ENCODE measurements around the gene PHKA1.
"Not testable (repeated sequence)": the region's sequence is repeated elsewhere in the genome, so short reads cannot be mapped to it uniquely, and the experiment has no call there.

The PHKA1 gene

DNA sequence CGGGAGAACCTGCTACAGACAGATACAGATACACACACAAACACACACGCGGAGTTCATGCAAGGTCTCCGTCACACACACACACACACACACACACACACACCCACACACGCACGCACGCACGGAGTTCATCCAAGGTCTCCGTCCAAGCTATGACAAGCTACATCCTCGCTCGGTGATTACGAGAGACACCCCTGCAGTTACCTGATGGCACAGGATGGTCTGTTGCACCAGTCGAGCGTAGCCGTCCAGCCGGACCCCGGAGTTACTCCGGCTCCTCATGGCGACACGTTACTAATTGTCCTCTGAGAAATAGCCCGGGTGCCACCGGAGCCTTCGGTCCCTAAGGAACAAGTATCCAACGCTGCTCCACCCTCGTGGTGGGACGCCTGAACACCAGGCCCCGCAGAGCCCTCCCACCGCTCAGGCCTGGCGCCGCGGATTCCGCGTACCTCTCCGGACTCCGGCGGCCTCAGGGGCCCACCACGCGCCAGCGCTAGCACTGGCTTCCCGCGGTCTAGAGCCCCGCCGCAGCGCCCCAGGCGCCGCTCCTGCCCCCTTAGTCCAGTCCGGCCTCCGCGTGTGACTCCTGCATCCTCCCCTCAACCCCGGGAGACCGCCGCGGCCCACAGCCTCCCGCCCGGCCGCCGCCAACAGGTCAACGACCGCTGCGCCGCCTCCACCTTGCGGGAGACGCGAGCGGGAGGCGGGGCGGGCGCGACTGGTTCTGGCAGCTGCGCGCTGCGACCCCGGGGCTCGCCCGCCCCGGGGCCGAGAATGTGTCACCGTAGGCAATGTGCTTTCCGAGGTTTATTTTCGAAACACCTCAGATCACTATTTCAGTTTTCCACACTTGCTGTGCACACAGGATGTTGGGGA lies at the start of gene PHKA1:
Gene PHKA1 (minus strand): TSS at position 708 of the 879 bp plus-strand sequence. CDS start 426 bp downstream, at position 282.
- not testable (repeated sequence) for DNase-seq (ENCODE audit: low read depth)

DNA sequence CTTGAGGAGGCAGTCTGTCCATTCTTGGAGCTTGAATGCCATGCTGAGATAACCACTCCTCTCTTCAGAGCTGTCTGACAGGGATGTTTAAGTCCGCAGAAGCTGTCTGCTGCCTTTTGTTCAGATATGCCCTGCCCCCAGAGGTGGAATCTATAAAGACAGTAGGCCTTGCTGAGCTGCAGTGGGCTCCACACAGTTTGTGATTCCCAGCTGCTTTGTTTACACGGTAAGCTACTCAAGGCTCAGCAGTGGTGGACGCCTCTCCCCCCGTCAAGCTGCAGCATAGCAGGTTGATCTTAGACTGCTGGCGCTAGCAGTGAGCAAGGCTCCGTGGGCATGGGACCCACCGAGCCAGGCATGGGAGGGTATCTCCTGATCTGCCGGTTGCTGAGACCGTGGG lies 46.3 kb upstream of the PHKA1 start:
- DNase-seq (ENCODE audit: low read depth): not testable (repeated sequence)

DNA sequence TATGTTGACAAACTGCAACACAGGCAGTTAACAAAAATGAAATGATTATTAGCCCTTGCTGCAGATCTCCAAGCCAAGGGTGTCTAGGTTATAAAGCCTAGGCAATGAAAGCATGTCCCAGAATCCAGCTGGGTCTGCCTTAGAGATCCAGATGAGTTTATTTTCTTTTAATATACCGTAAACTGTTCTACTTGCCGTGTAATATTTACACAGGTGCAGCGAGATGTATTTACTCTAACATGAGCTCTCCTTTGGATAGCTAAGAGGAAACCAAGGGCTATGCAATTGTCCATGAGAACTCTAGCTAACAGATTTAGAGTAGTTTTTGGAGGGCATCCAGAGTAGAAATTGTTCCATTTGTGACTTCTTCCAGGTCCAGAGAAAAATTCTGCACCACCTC lies 34.4 kb upstream of the PHKA1 start:
- not testable (repeated sequence) for DNase-seq (ENCODE audit: low read depth)

DNA sequence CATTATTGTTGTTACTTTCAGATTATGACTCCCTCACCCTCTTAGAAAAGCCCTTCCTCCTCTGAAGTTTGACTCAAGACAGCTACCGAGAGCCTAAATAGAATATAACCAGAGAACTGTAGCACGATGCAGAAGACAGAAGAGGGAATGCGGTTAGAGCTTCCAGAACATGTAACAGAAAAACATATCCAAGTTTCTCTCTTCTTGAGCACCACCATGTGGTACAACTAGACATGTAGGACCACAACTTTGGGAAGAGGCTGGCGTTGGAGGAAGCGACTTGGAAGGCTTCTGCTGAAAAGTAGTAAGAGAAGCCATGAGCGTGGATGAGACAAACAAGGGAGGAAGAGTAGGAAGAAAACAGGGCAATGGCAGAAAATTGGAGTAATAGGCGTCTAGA lies 31.4 kb upstream of the PHKA1 start:
- not testable (repeated sequence) for DNase-seq (ENCODE audit: low read depth)

DNA sequence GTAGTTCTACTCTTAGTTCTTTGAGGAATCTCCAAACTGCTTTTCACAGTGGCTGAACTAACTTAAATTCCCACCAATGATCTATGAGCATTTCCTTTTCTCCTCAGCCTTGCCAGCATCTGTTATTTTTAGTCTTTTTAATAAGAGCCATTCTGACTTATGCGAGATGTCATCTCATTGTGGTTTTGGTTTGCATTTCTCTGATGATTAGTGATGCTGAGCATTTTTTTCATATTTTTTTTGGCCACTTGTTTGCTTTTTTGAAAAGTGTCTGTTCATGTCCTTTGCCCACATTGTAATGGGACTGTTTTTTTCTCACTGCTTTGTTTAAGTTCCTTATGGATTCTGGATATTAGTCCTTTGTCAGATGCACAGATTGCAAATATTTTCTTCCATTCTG lies 21.5 kb upstream of the PHKA1 start:
- no peak for DNase-seq (ENCODE audit: low read depth)

DNA sequence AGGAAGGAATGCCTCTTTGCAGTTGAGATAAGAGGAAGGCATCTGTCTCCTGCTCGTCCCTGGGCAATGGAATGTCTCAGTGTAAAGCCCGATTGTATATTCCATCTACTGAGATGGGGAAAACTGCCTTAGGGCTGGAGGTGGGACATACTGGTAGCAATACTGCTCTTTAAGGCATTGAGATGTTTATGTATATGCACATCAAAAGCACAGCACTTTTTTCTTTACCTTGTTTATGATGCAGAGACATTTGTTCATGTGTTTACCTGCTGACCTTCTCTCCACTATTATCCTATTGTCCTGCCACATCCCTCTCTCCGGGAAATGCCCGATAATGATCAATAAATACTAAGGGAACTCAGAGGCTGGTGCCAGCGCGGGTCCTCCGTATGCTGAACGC lies 19.5 kb upstream of the PHKA1 start:
- not testable (repeated sequence) for DNase-seq (ENCODE audit: low read depth)

DNA sequence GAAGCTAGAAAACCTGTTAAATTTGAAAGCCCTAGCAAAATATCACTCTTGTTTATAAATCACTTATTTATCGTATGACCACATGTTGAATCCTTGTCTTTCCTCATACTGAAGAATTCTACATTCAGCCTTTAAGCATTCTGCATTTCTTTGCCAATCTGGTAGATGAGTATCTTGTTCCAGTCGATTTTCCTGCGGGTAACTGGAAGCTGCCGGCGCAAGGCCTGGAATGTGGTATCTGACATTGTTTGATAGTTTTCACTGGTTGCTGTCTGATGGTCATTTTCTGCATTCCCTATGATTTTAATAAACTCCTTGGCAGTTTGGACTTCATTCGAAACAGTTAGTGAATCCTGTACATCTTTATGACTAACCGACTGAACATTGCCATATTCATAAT lies 13.7 kb upstream of the PHKA1 start:
- DNase-seq (ENCODE audit: low read depth): no peak

DNA sequence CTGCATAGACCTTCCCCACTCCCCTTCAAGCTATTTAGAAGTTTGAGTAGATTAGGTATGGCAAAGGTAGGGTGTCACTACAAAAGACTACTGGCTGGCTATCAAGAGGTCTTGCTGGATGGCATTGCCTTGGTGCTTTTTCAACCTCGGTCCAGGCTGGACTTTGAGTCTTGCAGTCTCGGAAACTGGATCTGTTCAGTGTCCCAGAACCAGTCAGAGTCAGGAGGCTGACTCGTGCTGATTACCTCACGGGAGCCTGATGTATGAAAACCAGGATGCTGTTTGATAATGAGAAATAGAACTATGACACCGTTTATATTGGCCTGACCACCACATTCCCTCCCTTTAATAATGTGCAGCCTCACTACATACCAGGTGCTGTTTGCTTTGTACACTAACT lies 2.7 kb upstream of the PHKA1 start:
- no peak for DNase-seq (ENCODE audit: low read depth)

DNA sequence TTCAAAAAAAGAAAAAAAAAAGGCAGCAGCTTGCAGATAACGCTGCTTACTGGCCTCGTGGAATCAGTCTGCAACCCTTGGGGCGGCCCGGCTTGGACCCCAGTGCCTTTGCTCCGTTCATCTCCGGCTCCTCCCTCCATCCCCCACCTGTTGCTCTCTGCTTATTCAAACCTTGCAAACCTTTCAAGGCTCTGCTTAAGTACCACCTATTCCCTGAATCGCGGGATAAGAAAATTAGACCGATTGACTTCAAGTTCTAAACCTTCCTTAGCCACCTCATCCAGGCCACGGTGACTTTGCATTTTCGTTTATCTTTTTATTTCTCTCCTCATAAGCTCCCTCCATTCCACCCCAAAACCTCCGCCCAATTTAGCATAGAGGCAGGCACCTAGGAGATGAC lies 1.4 kb upstream of the PHKA1 start:
- DNase-seq (ENCODE audit: low read depth): no peak

DNA sequence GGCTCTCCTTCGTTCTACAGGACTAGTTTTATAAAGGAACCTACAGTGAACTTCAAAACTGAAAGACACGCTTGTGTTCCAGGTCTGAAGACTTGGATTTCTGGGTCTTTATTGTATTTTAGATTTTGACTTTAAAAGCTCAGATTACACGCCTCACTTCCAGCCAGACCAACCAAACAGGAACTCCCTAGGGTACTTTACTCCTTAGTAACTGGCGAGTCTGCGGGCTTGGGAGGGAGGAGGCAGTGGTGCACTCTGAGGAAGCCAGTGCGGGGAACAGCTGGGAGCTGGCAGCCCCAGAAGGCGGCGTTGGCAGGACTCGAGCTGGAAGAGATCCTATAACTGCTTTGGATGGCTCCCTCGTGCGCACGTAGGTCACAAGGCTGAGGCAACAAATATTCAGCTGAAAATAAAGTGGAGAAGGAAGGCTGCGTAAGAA lies 391 bp upstream of the PHKA1 start:
- peak; percentile 4 for DNase-seq (ENCODE audit: low read depth)

DNA sequence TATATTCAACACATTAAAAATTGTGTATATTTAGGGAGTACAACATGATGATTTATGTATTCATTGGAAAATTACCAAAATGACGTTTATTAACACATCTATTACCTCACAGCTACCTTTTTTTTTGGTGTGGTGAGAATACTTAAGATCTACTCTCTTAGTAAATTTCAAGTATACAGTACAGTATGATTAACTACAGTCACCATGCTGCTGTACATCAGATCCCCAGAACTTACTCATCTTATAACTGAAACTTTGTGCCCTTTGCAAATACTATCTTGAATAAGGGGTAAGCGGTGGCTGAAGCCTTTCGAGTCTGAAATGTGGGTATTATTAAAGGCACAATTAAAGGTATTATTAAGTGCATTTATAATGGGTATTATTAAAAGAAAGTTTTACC lies 976 bp downstream of the PHKA1 start:
- no peak for DNase-seq (ENCODE audit: low read depth)

DNA sequence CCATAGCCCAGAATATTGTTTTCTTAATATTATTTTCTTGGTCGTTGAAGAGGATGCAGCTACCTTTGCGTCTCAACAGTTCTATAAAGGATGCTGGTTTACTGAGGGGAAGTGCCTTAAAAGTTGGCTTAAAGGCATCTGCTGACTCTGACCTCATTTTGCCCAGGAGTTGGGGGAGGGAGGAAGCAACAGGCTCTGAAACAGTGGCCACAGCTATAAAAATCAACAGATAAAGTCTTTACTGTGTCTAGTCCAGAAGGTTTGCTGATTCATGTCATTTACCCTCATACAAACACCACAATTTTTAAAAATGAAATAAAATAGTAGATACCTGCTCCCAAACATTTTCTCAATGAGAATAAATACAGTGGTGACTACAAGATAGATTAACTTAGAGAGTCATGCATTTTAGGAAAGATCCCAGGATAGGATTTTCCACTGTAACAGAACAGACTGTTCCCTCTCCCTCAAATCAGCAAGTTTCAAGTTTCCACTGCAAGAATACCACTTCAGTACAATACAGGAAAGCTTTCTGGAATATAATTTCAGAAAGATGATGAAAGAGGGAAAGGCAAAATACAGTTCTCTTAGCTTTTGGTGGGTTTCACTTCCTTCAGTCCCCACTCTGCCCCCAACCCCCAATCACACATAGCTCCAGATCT lies 1.9 kb downstream of the PHKA1 start:
- DNase-seq (ENCODE audit: low read depth): no peak

DNA sequence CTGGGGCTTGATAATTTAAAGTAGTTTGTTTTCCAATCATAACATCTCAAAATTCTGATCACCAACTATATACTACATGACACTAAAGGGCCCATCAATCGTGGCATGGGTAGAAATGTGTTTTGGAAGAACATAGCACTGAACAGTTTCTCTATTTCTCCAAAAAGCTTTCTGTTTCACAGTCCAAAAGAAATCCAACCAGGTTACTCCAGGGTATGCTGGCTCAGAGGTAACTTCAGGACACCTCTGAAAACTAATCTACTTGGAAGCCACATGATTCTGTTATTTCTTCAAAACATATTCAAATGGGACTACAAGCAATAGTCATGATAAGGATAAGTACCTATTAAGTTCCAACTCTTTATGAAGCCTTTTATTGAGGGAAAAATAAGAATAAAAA lies 8.3 kb downstream of the PHKA1 start:
- DNase-seq (ENCODE audit: low read depth): no peak

DNA sequence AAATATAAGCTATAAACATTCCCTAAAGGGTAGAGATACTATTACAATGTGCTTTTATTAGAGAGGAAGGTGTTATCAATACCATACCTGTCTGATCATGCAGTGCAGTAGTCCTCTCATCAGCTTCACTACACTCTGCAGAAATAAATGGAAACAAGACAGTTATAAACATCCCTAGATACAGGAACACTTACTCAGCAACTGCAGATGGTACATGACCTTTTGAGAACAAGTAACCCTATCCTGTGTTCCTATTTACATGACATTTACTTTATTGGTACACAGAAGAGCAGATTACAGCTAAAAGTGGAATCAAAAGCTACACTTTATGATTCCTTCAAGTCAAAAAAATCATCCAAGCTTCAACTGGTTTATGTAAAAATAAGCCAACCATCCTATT lies 9.0 kb downstream of the PHKA1 start:
- DNase-seq (ENCODE audit: low read depth): no peak

DNA sequence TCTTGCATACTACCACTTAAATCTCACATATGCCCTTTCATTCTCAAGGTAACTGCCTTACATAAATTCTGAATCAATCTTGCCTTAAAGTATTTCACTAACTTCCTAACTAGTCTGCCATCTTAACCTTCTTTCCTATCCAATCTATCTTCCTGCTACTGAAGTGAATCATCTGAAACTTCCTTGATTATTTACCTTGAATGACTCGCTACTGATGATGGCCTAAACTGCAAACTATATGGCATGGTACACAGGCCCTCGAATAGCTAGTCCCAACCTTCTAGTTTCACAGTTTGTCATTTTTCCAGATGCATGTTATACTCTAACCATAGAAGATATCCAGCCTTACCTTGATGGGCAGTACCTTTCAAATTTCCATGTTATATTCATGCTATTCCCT lies 19.9 kb downstream of the PHKA1 start:
- DNase-seq (ENCODE audit: low read depth): no peak

DNA sequence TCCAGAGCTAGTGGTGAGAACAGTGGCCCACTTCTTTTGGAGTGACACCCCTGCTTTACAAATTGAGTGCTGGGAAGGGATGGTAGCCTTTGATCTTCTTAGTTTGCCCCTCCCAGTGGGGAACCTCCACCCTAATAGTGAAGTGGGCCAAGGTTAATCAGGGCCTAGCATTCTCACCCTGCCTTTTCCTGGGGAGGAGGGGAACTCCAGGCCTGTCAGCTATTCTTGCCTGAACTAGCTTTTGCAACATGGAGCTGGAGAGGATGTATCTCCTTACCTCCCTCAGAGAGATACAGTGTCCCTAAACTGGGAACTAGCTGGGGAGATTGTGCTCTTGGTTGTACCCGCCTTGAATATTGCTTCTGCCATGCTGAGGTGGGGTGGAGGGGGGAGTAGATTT lies 20.6 kb downstream of the PHKA1 start:
- no peak for DNase-seq (ENCODE audit: low read depth)

DNA sequence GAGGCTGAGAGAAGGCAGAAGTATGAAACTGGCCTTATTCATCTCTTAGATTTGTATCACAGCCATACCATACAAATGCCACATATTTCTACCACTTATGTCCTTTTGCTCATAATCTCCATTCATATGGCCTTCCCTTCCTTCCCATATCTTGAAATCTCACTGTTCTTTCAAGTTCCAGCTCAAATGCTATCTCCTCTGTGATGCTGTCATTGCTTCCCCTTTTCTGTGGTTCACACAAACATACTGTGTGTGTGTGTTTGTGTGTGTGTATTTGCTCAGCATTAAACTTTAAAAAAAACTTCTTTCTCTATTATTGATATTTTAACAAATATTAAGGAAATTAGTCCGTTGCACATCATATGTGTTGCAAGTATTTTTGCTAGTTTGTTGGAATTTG lies 26.7 kb downstream of the PHKA1 start:
- DNase-seq (ENCODE audit: low read depth): no peak

DNA sequence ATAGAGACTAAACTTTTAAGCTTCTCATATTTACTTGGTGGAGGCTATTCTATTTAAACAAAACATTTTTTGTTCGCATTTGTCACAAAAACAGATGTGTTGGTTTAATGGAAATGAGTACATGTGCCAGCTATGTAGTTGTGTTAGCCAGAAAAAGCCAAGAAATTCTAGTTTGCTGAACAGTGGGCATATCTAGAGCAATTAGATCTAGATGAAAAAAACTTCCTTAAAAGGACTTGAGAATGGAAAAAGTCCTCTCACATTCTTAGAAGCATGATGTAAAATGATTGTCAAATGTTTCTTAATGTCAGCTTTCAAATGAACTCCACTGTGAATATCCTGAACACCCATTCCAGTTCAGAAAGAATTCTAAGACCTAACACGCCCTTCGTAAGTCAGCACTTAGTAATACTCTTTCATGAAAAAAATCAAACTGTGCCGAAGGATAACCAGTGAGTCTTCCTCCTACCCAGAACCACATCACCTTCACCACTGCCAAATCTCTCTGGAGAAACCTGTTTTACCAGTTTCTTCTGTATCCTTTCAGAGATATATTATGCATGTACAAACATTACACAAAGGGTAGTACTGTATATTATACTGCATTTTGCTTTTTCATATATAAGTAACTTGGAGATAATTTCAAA lies 28.2 kb downstream of the PHKA1 start:
- no peak for DNase-seq (ENCODE audit: low read depth)

DNA sequence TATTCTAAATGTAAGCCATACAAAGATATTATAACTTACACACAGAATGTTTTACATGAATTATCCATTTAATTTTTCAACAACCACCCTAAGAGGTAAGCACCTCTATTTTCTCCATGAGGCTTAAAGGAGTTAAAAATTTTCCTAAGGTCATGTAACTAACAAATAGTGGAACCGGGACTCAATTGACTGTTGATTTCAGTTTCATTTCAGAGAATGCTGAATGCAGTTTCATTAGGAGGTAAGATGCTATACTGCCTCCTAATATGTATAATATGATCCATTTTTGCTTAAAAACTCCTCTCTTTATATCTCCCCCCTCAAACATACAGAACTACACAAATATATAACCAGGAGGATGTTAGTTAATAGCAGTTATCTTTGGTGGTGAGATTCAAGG lies 29.1 kb downstream of the PHKA1 start:
- DNase-seq (ENCODE audit: low read depth): no peak

DNA sequence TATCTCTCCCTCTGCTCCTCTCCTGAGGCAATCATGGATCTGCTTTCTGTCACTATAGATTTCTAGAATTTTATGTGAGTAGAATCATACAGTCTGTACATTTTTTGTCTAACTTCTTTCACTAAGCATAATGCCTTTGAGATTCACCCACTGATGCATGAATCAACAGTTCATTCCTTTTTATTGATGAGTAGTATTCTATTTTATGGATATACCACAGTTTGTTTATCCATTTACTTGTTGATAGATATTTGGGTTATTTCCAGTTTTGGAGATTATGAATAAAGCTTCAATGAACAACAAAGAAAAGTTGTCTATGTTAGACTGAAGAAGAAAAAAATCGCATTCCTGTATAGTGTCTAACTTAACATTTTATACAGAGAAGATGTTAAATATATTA lies 30.5 kb downstream of the PHKA1 start:
- no peak for DNase-seq (ENCODE audit: low read depth)

DNA sequence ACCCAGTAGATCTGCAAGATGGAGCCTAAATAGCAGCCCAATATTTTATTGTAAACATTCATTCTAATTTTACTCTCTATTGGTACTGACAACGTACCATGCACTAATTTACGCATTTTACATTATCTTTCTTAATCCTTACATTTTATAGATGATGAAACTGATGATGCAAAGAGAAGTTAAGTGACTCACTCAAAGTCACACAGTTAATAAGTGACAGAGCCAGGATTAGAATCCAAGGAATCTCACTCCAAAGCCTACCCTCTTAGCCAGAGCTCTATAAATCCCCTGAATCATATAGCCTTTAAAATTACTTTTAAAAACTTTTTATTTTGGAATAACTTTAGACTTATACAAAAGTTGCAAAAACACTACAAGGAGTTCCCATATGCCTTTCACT lies 37.6 kb downstream of the PHKA1 start:
- DNase-seq (ENCODE audit: low read depth): no peak

DNA sequence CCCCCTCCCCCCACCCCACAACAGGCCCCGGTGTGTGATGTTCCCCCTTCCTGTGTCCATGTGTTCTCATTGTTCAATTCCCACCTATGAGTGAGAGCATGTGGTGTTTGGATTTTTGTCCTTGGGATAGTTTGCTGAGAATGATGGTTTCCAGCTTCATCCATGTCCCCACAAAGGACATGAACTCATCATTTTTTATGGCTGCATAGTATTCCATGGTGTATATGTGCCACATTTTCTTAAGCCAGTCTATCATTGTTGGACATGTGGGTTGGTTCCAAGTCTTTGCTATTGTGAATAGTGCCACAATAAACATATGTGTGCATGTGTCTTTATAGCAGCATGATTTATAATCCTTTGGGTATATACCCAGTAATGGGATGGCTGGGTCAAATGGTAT lies 40.2 kb downstream of the PHKA1 start:
- not testable (repeated sequence) for DNase-seq (ENCODE audit: low read depth)

DNA sequence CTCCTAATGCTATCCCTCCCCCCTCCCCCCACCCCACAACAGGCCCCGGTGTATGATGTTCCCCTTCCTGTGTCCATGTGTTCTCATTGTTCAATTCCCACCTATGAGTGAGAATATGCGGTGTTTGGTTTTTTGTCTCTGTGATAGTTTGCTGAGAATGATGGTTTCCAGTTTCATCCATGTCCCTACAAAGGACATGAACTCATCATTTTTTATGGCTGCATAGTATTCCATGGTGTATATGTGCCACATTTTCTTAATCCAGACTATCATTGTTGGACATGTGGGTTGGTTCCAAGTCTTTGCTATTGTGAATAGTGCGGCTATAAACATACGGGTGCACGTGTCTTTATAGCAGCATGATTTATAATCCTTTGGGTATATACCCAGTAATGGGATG lies 44.6 kb downstream of the PHKA1 start:
- not testable (repeated sequence) for DNase-seq (ENCODE audit: low read depth)

All from HS-27A (cell line).